Measurements from ENCODE around the gene TFPI. TPM values are rescaled to one million over a fixed set of nuclear protein-coding genes. Genes with fewer than 3 reads are reported as not detected.

TFPI gene
- total and polyA plus RNA-seq, 10 of the 15 experiments (the other 5 are each of a cell fraction or from before 2014, with no cell fraction given): 0.07 to 0.59 (median 0.34) TPM

GRCh38 chr2:187422282-187422681, 132.0 kb downstream of the TFPI start:
- Histone ChIP-seq H3K4me3 (no peak overlapping the region), H3K9me3 (replicated peaks; ENCODE audit: control insufficient read depth, insufficient read depth, low read length) (no peaks in the 10 kb centered on the region), H3K4me2 (ENCODE audit: control insufficient read depth, insufficient read depth) (no peak overlapping the region), H4K20me1 (ENCODE audit: control insufficient read depth, insufficient read depth) (no peaks in the 10 kb centered on the region), H2AFZ (ENCODE audit: control insufficient read depth, low read depth, low read length) (no peak overlapping the region), H3K36me3 (ENCODE audit: control insufficient read depth in 2 of 2, insufficient read depth in 2 of 2, low read length in 1 of 2) (no peaks in the 10 kb centered on the region), H3K4me1 (ENCODE audit: control insufficient read depth, insufficient read depth, low read length) (no peaks in the 10 kb centered on the region), H3K9ac (ENCODE audit: control insufficient read depth, insufficient read depth, low read length) (no peak overlapping the region), H3K79me2 (ENCODE audit: control insufficient read depth, insufficient read depth, low read length) (no peaks in the 10 kb centered on the region), H3K27ac (ENCODE audit: control insufficient read depth, insufficient read depth) (no peak overlapping the region), H3K27me3 (replicated peaks in 1 of 2; ENCODE audit: control insufficient read depth in 2 of 2, insufficient read depth in 2 of 2, low read length in 1 of 2) (no peaks in the 10 kb centered on the region)
- CTCF ChIA-PET: interaction anchor here (1.7 to 1.8 kb wide), 2 partner anchors 12 to 26 kb away, joined by 6 to 8 read pairs; partner anchors contain the start of gene CALCRL
- POLR2A ChIA-PET: interaction anchor here (1.4 kb wide), 1 partner anchor 17 kb away, joined by 3 read pairs; no protein-coding TSS in a partner anchor
- 38% methylated on average over 1 of the region's 1 CpG for whole genome bisulfite sequencing (ENCODE audit: insufficient coverage, insufficient replicate concordance, low lambda C conversion rate, missing lambda C conversion rate)
- ATAC-seq (no peak), DNase-seq (ENCODE audit: low read depth, low spot score) (no peak), FAIRE-seq (no peak)
- no TSS peak for BruUV-seq (replicated peaks)
- intact Hi-C loops (cut with micrococcal nuclease; ENCODE audit: unreplicated experiment) (no loop called here), in situ Hi-C loops (cut with MboI) (no loop called here)
- TF ChIP-seq SMC3 (IDR thresholded peaks at IDR 0.05; ENCODE audit: borderline replicate concordance, low read length) (no peak), ZSCAN29 (IDR thresholded peaks at IDR 0.05) (no peak), RELA (IDR thresholded peaks at IDR 0.05; ENCODE audit: borderline replicate concordance, partially characterized antibody) (no peak), TAF1 (IDR thresholded peaks at IDR 0.05; ENCODE audit: borderline replicate concordance, low read depth, low read length) (no peak), HDGF (IDR thresholded peaks at IDR 0.05) (no peak), KDM1A (IDR thresholded peaks at IDR 0.05; ENCODE audit: borderline replicate concordance) (no peak), FOS (IDR thresholded peaks at IDR 0.05; ENCODE audit: borderline replicate concordance, extremely low read depth, insufficient read length) (no peak), POLR2A (IDR thresholded peaks at IDR 0.05; ENCODE audit: low read depth, low read length) (no peak), TCF12 (IDR thresholded peaks at IDR 0.05; ENCODE audit: low read depth, low read length) (no peak), RFX5 (IDR thresholded peaks at IDR 0.05; ENCODE audit: low read depth, low read length) (no peak)
- SMC1A ChIA-PET (ENCODE audit: uncharacterized antibody, unreplicated experiment): interaction anchor here (1.1 to 1.5 kb wide), 5 partner anchors 8 to 25 kb away, joined by 3 to 5 read pairs (median 3); no protein-coding TSS in a partner anchor
- RAD21 ChIA-PET (ENCODE audit: unreplicated experiment): interaction anchor here (0.8 to 3.4 kb wide), 3 partner anchors 18 to 560 kb away, joined by 3 to 12 read pairs (median 3); partner anchors contain the start of gene CALCRL

Data from GM12878 (cell line).